ENCODE results near the gene AGPAT3.

AGPAT3 gene

GRCh38 chr21:43988016-43988415, 123.0 kb downstream of the AGPAT3 start:
- in situ Hi-C loops (cut with MboI; ENCODE audit: low sequenced_read_pairs, unreplicated experiment): loop anchor here (10.0 kb wide), 1 partner anchor 173 kb away; no protein-coding TSS in a partner anchor
- DNase-seq (ENCODE audit: low spot score): no peak
- no peak for TF ChIP-seq CTCF (IDR thresholded peaks at IDR 0.05; ENCODE audit: borderline replicate concordance, control extremely low read depth, extremely low read depth, insufficient read depth, missing control alignments)

- TF ChIP-seq CTCF (IDR thresholded peaks at IDR 0.05; ENCODE audit: borderline replicate concordance, control extremely low read depth, extremely low read depth, insufficient read depth, missing control alignments): no peak
- in situ Hi-C loops (cut with MboI; ENCODE audit: low sequenced_read_pairs, unreplicated experiment): loop anchor here (10.0 kb wide), 1 partner anchor 174 kb away; no protein-coding TSS in a partner anchor
- no peak for DNase-seq (ENCODE audit: low spot score)
Observed at GRCh38 chr21:43988506-43989230, 123.6 kb downstream of the AGPAT3 start.

- in situ Hi-C loops (cut with MboI; ENCODE audit: low sequenced_read_pairs, unreplicated experiment): loop anchor here (10.0 kb wide), 1 partner anchor 175 kb away; no protein-coding TSS in a partner anchor
- no peak for DNase-seq (ENCODE audit: low spot score)
- TF ChIP-seq CTCF (IDR thresholded peaks at IDR 0.05; ENCODE audit: borderline replicate concordance, control extremely low read depth, extremely low read depth, insufficient read depth, missing control alignments): no peak
Observed at GRCh38 chr21:43989401-43989800, 124.4 kb downstream of the AGPAT3 start.

- no peak for DNase-seq (ENCODE audit: low spot score)
- TF ChIP-seq CTCF (IDR thresholded peaks at IDR 0.05; ENCODE audit: borderline replicate concordance, control extremely low read depth, extremely low read depth, insufficient read depth, missing control alignments): no peak
- in situ Hi-C loops (cut with MboI; ENCODE audit: low sequenced_read_pairs, unreplicated experiment): no loop called here
Observed at GRCh38 chr21:43991447-43991991, 126.5 kb downstream of the AGPAT3 start.

- in situ Hi-C loops (cut with MboI; ENCODE audit: low sequenced_read_pairs, unreplicated experiment): no loop called here
- DNase-seq (ENCODE audit: low spot score): no peak
- TF ChIP-seq CTCF (IDR thresholded peaks at IDR 0.05; ENCODE audit: borderline replicate concordance, control extremely low read depth, extremely low read depth, insufficient read depth, missing control alignments): no peak
Observed at GRCh38 chr21:43992121-43992520, 127.1 kb downstream of the AGPAT3 start.

- DNase-seq (ENCODE audit: low spot score): no peak
- in situ Hi-C loops (cut with MboI; ENCODE audit: low sequenced_read_pairs, unreplicated experiment): no loop called here
- TF ChIP-seq CTCF (IDR thresholded peaks at IDR 0.05; ENCODE audit: borderline replicate concordance, control extremely low read depth, extremely low read depth, insufficient read depth, missing control alignments): no peak
Observed at GRCh38 chr21:43993420-43993934, 128.5 kb downstream of the AGPAT3 start.

Measured in GM13976 (cell line).